T follicular helper cell (primary cell): ENCODE results near the gene RASA2.
"Not testable (repeated sequence)": the region's sequence is repeated elsewhere in the genome, so short reads cannot be mapped to it uniquely, and the experiment has no call there.

ENCODE experiments used
- DNase-seq: peaks from one replicate; pipeline ENCODE4 v3.0.0-alpha.2; 2020; ENCODE audit warnings: low read depth

RASA2 gene

GRCh38 chr3:141497589-141497988, 10.8 kb downstream of the RASA2 start:
- DNase-seq: not testable (repeated sequence)

DNA sequence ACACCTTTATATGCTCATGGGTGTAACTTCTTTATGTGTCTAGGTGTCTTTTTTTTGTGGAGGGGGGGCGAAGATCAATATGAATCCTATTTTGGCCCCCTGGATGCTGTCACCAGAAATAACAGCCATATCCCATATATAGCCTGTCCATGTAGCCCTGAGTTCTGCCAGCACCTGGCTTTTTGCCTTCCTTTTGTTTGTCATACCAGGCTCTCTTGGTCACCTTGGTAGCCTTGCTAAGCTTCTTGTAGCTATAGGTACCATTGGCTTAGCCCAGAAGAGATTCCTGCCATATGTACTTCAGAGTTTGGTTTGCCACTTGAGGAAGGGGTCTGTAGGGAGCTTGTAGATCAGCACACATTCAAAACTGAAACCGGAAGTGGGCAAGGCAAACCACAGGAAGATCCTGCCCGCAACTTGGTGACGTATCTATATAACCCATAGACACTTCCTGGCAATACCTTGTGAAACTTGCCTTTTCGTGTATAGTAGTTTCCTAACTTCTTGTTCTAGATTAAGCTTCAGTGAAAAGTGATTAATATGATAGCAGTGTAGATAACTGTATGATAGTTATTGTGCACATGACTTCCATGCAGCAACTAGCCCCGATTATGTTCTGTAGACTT, 11.9 kb downstream of the RASA2 start:
- peak; percentile 79 for DNase-seq

DNA sequence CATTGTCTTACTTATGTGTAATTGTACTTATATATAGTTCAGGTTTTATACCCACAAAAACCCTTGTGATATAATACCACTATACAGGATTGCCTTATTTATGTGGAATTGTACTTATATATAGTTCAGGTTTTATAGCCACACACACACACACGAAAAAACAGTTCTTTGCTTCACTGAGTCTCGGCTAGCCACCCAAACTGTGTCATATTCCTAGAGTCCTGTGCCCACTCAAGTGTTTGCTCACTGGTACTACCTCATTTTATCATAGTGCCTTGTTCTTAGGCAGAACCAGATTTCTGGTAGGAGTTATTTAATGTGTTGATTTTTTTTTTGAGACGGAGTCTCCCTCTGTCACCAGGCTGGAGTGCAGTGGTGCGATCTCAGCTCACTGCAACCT, 12.5 kb downstream of the RASA2 start:
- DNase-seq: no peak

- no peak for DNase-seq
These were observed 13.1 kb downstream of the RASA2 start for GRCh38 chr3:141499965-141500364.

GRCh38 chr3:141500397-141500796, 13.6 kb downstream of the RASA2 start:
- DNase-seq: no peak

GRCh38 chr3:141505166-141505565, 18.3 kb downstream of the RASA2 start:
- no peak for DNase-seq

GRCh38 chr3:141506071-141506470, 19.2 kb downstream of the RASA2 start:
- DNase-seq: no peak

DNA sequence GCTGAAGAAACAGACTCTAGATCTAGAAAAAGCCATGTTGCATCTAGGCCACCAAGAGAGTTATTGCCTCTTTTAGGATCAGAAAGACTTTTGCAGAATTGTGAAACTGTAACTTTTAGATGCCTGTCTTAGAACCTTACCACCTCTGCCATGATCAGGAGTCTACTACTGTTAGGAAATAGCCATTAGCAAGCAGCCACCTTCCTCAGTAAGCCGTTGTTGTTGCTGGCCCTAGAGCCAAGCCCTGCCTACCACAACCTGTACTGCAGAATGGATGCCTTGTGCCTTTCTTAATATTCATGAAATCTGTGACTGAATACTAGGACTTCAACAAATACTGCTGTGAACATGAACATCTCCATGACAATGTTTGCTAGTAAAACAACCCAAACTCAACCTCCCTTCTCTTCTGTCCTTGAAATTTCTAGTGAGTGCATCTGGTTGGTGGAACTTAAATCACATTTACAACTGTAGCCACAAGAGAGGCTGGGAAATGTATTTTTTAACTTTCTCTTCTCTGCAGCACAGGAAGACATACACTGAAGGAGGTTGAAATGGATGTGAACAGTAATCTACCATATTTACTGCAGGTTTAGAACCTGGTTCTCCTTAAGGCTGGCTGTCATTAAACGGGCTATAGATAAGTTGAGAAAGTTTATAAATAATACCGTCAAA, 20.7 kb downstream of the RASA2 start:
- DNase-seq: no peak

GRCh38 chr3:141508067-141508436, 21.2 kb downstream of the RASA2 start:
- no peak for DNase-seq

- no peak for DNase-seq
These were observed 24.5 kb downstream of the RASA2 start for GRCh38 chr3:141511361-141511760.

GRCh38 chr3:141514382-141514781, 27.6 kb downstream of the RASA2 start:
- DNase-seq: no peak

- no peak for DNase-seq
These were observed 32.8 kb downstream of the RASA2 start for GRCh38 chr3:141519587-141519986.

DNA sequence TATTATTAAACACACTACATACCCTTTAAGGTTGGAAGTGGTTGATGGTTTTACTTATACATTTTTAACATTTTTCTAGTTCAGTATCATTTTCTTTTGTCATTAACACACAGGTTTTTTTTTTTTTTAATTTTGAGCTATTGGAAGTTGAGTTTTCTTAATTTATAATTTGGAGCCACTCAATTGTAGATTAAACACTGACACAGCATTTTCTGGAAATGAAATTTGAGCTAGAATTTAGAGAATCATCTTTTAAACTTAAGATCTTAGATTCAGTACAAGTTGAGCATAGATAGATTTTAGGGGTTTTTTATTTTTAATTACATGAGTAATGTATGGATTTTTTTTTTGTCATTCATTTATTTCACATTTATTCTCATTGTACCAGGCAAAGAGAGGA, 35.0 kb downstream of the RASA2 start:
- no peak for DNase-seq

DNA sequence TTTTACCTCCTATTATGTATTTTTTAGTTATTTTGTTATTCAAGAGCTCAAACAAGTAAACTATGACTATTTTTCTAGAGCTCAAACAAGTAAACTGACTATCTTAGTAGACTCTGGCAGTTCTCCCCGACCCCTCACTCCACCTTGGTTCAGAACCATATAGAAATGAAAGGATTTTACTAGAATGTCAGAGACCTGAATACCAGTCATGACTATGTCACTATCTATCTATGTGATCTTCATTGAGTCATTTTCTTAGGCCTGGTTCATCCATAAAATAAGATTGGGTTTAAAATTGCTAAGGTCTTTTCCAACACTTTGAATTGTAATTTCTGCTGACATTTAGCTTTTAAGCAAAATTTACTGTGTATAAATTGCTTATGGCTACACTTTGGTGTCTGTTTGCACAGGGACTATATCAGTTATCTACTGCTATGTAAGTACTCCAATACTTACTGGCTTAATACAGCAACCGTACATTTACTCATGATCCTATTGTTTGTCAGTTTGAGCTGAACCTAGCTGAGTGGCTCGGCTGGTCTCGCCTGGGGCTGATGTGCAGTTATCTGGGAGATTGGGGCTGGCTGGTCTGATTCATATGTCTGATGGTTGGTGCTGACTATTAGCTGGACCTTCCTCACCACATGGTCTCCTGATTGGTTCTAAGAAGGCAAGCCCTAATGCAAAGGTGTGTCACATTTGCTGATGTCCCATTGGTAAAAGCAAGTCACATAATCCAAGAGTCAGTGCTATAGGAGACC, 37.0 kb downstream of the RASA2 start:
- DNase-seq: no peak

GRCh38 chr3:141524988-141525387, 38.2 kb downstream of the RASA2 start:
- no peak for DNase-seq

GRCh38 chr3:141525814-141526213, 39.0 kb downstream of the RASA2 start:
- no peak for DNase-seq

DNA sequence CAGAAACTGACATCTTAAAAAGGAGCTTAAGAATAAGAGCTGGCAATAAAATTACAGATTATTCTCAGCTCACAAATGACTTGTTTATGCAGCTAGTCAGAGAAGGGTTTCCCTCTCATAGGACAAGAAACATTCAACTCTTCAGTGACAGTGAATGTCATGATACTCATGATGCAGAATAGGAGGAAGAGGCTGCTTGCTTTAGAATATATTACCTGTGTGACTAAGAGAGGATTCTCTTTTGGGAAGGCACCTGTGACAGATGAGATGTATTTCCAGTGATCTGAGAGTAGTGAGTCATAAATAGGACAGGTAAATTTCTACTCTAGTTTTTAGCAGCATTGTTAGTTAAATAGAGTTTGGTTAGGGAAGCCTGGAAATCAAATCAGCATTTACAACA, 39.9 kb downstream of the RASA2 start:
- DNase-seq: no peak

- DNase-seq: no peak
These were observed 42.0 kb downstream of the RASA2 start for GRCh38 chr3:141528800-141529199.

- DNase-seq: no peak
These were observed 42.4 kb downstream of the RASA2 start for GRCh38 chr3:141529256-141529655.

DNA sequence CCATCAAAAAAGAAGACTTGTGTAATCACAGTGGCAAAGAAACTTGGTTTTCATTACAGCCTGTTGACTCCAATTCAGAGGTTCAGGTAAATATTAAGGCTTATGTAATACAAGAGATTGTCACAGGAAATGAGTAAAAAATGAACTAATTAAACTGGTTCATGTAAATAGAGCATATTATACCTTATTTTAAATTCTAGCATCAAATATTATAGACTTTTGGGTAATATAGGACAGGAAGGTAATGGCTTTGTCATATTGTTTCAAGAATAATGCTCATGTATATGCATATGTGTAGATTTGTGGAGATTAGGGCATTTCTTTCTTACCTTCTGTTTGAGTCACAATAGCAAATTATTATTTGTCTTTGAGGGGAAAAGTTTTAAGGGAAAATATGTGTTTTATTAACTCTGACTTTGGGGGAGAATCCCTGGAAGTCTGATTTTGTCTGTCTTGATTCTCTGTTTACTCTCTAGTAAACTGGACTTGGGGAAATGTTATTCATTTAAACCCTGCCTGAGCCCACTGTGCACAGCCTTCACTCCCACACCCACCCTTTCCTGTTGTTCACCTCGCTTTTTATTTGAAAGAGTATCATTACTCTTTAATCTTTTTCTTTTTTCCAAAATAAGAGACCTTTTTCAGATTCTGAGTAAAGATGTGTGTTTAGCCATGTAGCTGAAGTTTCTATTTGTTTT, 43.0 kb downstream of the RASA2 start:
- DNase-seq: peak; percentile 12

GRCh38 chr3:141530415-141530768, 43.6 kb downstream of the RASA2 start:
- DNase-seq: no peak

DNA sequence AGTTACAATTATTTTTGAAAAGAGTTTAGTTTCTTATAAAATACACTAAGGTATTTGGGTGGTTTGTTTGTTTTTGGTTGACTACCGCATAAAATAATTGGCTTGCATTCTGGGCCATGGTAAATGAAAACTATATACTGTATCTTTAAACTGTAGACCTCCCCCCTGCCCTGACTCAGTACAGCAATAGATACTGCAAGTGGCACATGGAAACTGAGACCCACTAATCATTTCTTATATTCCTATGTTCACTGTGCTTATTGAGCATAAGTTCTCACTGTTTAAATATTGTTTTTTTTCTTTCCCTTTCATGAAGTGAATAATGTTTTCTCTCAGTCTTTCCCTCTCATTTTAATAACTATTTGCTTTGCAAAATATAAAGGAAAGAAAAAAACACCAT, 45.8 kb downstream of the RASA2 start:
- DNase-seq: no peak

- not testable (repeated sequence) for DNase-seq
These were observed 49.2 kb downstream of the RASA2 start for GRCh38 chr3:141536017-141536416.
